ENCODE measurements around the gene HESX1.

DNA sequence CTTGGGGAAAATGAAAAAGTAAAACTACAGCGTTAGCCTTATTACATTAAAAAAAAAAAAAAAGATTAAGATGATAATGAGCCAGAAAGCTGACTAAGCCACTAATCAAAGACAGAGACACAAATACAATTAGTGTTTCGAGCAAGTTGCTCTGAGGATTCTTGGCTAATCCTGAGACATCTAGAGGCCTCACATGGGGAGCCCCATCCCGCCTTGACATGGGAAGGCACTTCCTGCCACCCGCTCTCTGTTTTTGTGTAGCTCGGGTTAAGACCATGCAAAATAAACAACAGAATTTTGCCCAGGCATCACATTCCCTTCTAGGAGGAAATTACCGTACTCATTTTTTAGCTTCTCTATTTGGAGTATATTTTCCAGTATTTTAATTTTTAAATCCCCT lies 15.3 kb downstream of the HESX1 start:
- TF ChIP-seq, protein P1, sequence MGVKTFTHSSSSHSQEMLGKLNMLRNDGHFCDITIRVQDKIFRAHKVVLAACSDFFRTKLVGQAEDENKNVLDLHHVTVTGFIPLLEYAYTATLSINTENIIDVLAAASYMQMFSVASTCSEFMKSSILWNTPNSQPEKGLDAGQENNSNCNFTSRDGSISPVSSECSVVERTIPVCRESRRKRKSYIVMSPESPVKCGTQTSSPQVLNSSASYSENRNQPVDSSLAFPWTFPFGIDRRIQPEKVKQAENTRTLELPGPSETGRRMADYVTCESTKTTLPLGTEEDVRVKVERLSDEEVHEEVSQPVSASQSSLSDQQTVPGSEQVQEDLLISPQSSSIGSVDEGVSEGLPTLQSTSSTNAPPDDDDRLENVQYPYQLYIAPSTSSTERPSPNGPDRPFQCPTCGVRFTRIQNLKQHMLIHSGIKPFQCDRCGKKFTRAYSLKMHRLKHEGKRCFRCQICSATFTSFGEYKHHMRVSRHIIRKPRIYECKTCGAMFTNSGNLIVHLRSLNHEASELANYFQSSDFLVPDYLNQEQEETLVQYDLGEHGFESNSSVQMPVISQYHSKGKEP (CRISPR knock-in tag; IDR thresholded peaks at IDR 0.05), result no peak
- no peak for TF ChIP-seq PHF20 (CRISPR knock-in tag; IDR thresholded peaks at IDR 0.05)
- no peak for TF ChIP-seq PTBP1 (IDR thresholded peaks at IDR 0.05; ENCODE audit: low read depth, low read length, poor library complexity, severe bottlenecking)
- TF ChIP-seq ZNF333 (CRISPR knock-in tag; IDR thresholded peaks at IDR 0.05; ENCODE audit: borderline replicate concordance), result no peak
- no peak for TF ChIP-seq RFX5 (IDR thresholded peaks at IDR 0.05; ENCODE audit: low read depth, low read length)
- no peak for TF ChIP-seq GABPB1 (CRISPR knock-in tag; IDR thresholded peaks at IDR 0.05)
- TF ChIP-seq ZNF143 (CRISPR knock-in tag; IDR thresholded peaks at IDR 0.05), result no peak
- TF ChIP-seq ZBTB7A (CRISPR knock-in tag; IDR thresholded peaks at IDR 0.05), result no peak
- TF ChIP-seq, protein P2, sequence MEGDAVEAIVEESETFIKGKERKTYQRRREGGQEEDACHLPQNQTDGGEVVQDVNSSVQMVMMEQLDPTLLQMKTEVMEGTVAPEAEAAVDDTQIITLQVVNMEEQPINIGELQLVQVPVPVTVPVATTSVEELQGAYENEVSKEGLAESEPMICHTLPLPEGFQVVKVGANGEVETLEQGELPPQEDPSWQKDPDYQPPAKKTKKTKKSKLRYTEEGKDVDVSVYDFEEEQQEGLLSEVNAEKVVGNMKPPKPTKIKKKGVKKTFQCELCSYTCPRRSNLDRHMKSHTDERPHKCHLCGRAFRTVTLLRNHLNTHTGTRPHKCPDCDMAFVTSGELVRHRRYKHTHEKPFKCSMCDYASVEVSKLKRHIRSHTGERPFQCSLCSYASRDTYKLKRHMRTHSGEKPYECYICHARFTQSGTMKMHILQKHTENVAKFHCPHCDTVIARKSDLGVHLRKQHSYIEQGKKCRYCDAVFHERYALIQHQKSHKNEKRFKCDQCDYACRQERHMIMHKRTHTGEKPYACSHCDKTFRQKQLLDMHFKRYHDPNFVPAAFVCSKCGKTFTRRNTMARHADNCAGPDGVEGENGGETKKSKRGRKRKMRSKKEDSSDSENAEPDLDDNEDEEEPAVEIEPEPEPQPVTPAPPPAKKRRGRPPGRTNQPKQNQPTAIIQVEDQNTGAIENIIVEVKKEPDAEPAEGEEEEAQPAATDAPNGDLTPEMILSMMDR (CRISPR knock-in tag; IDR thresholded peaks at IDR 0.05), result no peak
- no peak for TF ChIP-seq HNRNPL (IDR thresholded peaks at IDR 0.05; ENCODE audit: low read depth, low read length)
- TF ChIP-seq NFRKB (IDR thresholded peaks at IDR 0.05), result no peak
